Right lobe of liver (tissue), 6 donors: ENCODE results near the gene ATXN1. TPM values are rescaled to one million over a fixed set of nuclear protein-coding genes. Genes with fewer than 3 reads are reported as not detected.

Source experiments
- ATAC-seq, 4 donors: fragments of 200-7000 bp; cut with Tn5 transposase; one replicate each; pipeline ENCODE4 v1.9.1; 2020; ENCODE audit warnings: mild to moderate bottlenecking in 4 of 4, moderate library complexity in 4 of 4
- DNase-seq, 3 donors: peaks; one replicate each; pipeline ENCODE4 v3.0.0-alpha.2; 2020
- H3K27ac ChIP-seq, 3 donors: fragments of 200-600 bp; one replicate each; pipeline ENCODE4 v1.8.0; 2022
- H3K27me3 ChIP-seq, 2 donors: fragments of 200-600 bp; one replicate each; pipeline ENCODE4 v1.8.0; 2022
- H3K36me3 ChIP-seq, 4 donors: fragments of 200-600 bp; sonication (generic) in 1 of 4; one replicate each; pipeline versions ENCODE4 v1.5.1 to v1.8.0; 2017 to 2022; ENCODE audit warnings: control low read depth in 1 of 4
- H3K4me1 ChIP-seq, 4 donors: fragments of 200-600 bp; sonication (generic) in 1 of 4; one replicate each; pipeline versions ENCODE4 v1.5.1 to v1.8.0; 2017 to 2022; ENCODE audit warnings: control low read depth in 1 of 4
- H3K4me3 ChIP-seq, 3 donors: fragments of 200-600 bp; one replicate each; pipeline ENCODE4 v1.8.0; 2022
- H3K9me3 ChIP-seq, 4 donors: fragments of 200-600 bp; sonication (generic) in 1 of 4; one replicate each; pipeline versions ENCODE4 v1.5.1 to v1.8.0; 2017 to 2022; ENCODE audit warnings: control low read depth in 1 of 4
- CTCF ChIP-seq, 4 donors: fragments of 200-600 bp in 3 of 4; fragments of 450-650 bp in 1 of 4; IDR thresholded peaks; one replicate each; pipeline versions ENCODE4 v1.5.1 to v1.8.0; 2016 to 2022; ENCODE audit warnings: antibody characterized with exemption in 4 of 4, mild to moderate bottlenecking in 2 of 4
- POLR2A ChIP-seq: fragments of 450-650 bp; IDR thresholded peaks from one replicate; pipeline ENCODE4 v1.6.1; 2017; ENCODE audit warnings: antibody characterized with exemption, mild to moderate bottlenecking
- WGBS: methylation state at CpG from one replicate; pipeline ENCODE4 v1.1.6; 2018; ENCODE audit warnings: low coverage, low lambda C conversion rate; ENCODE audit not compliant: insufficient coverage; ENCODE audit errors: missing lambda C conversion rate; 5-methylcytosine and 5-hydroxymethylcytosine counted together
- intact Hi-C, 2 donors: fragments of 100-400 bp; cut with DNase I; formaldehyde crosslinking; loops; one replicate each; pipeline versions ENCODE4 v1.11.2 to v1.14.1; 2022
- total RNA-seq, 6 experiments: library from RNA; depleted of rRNA in 2 of 6; stranded (reverse); fragments of >200 nt in 2 of 6; fragmentation: NEBNext Ultra II Directional in 3 of 6; extraction: Animal tissue kit (Norgen Biotek cat#: 25700) in 3 of 6; gene quantifications; one replicate each; pipeline versions ENCODE4 v1.1.0 to v1.2.4, GENCODE V29; 2016 to 2023
- donor health status: DM: no; HTN: yes; CAD: no.
- donor health status: DM: no; HTN: no; CAD: no.
- donor health status: DM: no; HTN: no; CAD: no.
- donor health status: DM: no; HTN: yes; CAD: no.
- donor health status: DM: no; HTN: yes; CAD: no.

The ATXN1 gene
- total RNA-seq, 6 experiments from 2014 or later: 23.2 to 28.7 (median 25.0) TPM

- no peaks in the 10 kb centered on the region for H3K4me1 ChIP-seq
- no peak overlapping the region for H3K4me3 ChIP-seq
- no peaks in the 10 kb centered on the region for H3K27me3 ChIP-seq
- H3K27ac ChIP-seq: no peak overlapping the region
- ATAC-seq (no peak), DNase-seq (no peak)
- TF ChIP-seq CTCF (IDR thresholded peaks at IDR 0.05): no peak
- TF ChIP-seq POLR2A: no peak
- intact Hi-C loops: no loop called here
- H3K36me3 ChIP-seq: no peaks in the 10 kb centered on the region
- H3K9me3 ChIP-seq: no peaks in the 10 kb centered on the region
- 94% methylated on average over 3 of the region's 6 CpGs for WGBS
Observed at GRCh38 chr6:16522937-16523336, 238.3 kb downstream of the ATXN1 start.

GRCh38 chr6:16521528-16521927, 239.7 kb downstream of the ATXN1 start:
- no peak for TF ChIP-seq POLR2A
- TF ChIP-seq CTCF (IDR thresholded peaks at IDR 0.05): no peak
- Histone ChIP-seq H3K27me3 (no peaks in the 10 kb centered on the region), H3K4me1 (no peaks in the 10 kb centered on the region), H3K4me3 (no peak overlapping the region), H3K27ac (no peak overlapping the region), H3K36me3 (no peaks in the 10 kb centered on the region), H3K9me3 (no peaks in the 10 kb centered on the region)
- ATAC-seq (no peak), DNase-seq (no peak)
- 98% methylated on average over 5 of the region's 7 CpGs for WGBS
- intact Hi-C loops: no loop called here

- ATAC-seq (no peak), DNase-seq (no peak)
- no peaks in the 10 kb centered on the region for H3K36me3 ChIP-seq
- H3K27ac ChIP-seq: no peak overlapping the region
- H3K9me3 ChIP-seq: no peaks in the 10 kb centered on the region
- H3K4me3 ChIP-seq: no peak overlapping the region
- intact Hi-C loops: loop anchor here in 1 of 2 donors (10.0 kb wide), 1 partner anchor 255 kb away; no protein-coding TSS in a partner anchor
- TF ChIP-seq POLR2A (no peak), CTCF (IDR thresholded peaks at IDR 0.05) (no peak)
- no peaks in the 10 kb centered on the region for H3K27me3 ChIP-seq
- no peaks in the 10 kb centered on the region for H3K4me1 ChIP-seq
- 80% methylated on average over 5 of the region's 9 CpGs for WGBS
Observed at GRCh38 chr6:16519265-16520242, 241.7 kb downstream of the ATXN1 start.

GRCh38 chr6:16518265-16518664, 243.0 kb downstream of the ATXN1 start:
- intact Hi-C loops: loop anchor here in 1 of 2 donors (10.0 kb wide), 1 partner anchor 257 kb away; no protein-coding TSS in a partner anchor
- no peak overlapping the region for H3K4me3 ChIP-seq
- 72% methylated on average over 3 of the region's 5 CpGs for WGBS
- H3K9me3 ChIP-seq: no peaks in the 10 kb centered on the region
- no peak for TF ChIP-seq POLR2A
- no peak for TF ChIP-seq CTCF (IDR thresholded peaks at IDR 0.05)
- no peaks in the 10 kb centered on the region for H3K27me3 ChIP-seq
- no peak overlapping the region for H3K27ac ChIP-seq
- no peaks in the 10 kb centered on the region for H3K4me1 ChIP-seq
- DNase-seq: no peak
- H3K36me3 ChIP-seq: peaks cover 0 to 6% (median 0%) of the 10 kb centered on the region in 4 donors
- no peak for ATAC-seq
